HG02623 (cell line): Measurements from ENCODE around the gene RAD18.

ENCODE experiments used
- ATAC-seq: cut with Tn5 transposase; IDR thresholded peaks from one replicate; pipeline ENCODE4 v1.9.1; 2021; ENCODE audit warnings: moderate library complexity; ENCODE audit not compliant: unreplicated experiment

RAD18 gene

GRCh38 chr3:8985876-8986275 lies 22.6 kb upstream of the RAD18 start:
- no peak for ATAC-seq

DNA sequence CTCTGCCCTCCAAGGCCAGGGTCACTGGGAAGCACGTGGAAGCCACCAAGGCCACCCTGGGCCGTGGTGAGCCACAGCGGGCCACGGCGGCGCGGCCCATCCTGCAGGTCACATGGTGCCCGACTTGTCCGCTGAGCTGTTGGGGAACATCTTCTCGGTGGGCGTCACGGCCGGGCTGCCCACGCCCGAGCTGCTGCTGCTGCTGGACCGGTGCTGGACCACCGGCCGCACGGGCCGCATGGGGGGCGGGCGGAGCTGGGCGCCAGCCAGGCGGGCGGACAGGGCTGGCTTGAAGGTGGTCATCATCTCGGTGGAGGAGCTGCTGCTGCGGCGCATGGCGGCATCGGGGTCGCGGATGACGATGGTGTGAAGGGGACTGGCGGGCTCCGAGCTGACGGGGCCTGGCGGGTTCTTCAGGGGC lies 22.1 kb upstream of the RAD18 start:
- ATAC-seq = no peak

GRCh38 chr3:8984526-8984925 lies 21.3 kb upstream of the RAD18 start:
- ATAC-seq = no peak

DNA sequence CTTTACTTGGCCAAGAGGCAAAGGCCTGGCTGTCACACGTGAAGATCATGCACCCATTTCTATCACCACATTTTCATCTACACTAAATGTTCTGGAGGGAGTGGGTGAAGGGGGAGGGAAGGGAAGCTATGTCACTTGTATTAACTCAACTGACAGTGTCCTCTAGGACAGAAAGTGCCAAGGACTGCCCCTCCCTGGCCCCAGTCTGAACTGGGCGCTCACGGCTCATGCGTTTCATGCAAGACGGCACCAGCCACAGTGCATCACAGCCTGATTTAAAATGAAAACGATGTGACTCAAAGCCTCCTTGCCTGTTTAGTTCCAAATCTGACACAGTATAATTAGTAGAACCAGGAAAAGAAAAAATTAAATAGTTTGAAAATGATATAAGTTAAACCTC lies 20.8 kb upstream of the RAD18 start:
- no peak for ATAC-seq

- no peak for ATAC-seq
These were observed 20.3 kb upstream of the RAD18 start for GRCh38 chr3:8983591-8983990.

DNA sequence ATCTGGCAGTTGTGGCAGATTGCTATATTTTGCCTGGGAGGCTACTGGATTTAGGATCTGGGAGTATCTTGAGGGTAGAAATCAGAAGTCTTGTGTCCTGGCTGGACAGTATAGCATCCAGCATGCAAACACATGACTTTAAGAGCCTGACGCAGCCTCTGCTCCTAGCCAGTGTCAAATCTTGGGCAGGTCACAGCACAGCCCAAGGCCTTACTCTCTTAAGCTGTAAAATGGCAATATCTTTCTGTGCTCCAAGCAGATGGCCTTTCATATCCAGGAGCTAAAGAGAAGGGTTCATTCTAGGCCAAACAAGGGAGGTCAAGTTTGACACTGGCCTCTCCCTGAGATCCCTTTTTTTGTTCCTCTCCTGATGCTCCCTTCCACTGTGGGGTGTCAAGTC lies 19.8 kb upstream of the RAD18 start:
- ATAC-seq = no peak

GRCh38 chr3:8982509-8982908 lies 19.2 kb upstream of the RAD18 start:
- ATAC-seq = no peak

GRCh38 chr3:8981700-8982099 lies 18.4 kb upstream of the RAD18 start:
- ATAC-seq = no peak

DNA sequence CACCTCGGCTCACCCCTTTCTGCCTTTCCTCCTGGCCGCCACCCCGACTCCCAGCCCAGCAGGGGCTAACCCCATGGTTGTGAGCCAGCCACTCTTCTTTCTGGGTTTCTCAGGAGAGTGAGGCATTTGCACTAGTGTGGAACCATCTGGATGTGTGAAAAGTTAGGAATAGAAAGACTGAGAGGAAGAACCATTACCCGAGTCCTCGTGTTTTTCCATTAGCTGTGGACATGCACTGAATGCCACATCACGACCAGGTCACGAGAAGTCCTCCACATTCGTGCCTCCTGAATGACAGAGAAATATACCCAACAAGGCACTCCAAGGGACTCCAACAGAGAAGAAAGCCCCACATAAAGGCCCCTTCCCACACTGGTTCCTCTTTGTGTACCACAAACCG lies 18.0 kb upstream of the RAD18 start:
- ATAC-seq = no peak

GRCh38 chr3:8980756-8981257 lies 17.5 kb upstream of the RAD18 start:
- no peak for ATAC-seq

- no peak for ATAC-seq
These were observed 16.0 kb upstream of the RAD18 start for GRCh38 chr3:8979262-8979661.

DNA sequence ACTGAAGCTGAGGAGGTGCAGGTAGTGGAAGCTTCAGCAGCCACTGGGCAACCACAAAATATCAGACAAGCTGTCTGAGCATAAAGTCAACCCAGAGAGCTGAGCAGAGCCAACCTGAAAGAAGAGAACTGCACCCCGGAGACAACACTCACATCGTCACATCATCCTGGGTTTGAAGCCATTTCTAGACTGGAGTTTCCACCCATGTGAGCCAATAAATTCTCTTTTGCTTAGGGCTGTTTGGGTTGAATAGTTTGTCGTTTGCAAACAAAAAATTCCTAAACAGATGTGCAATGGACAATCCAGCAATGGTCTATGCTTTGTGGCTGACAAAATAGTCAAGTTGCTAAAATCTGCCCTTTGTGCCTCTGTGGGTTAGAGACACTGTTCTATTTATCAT lies 15.3 kb upstream of the RAD18 start:
- no peak for ATAC-seq

GRCh38 chr3:8976540-8977182 lies 13.4 kb upstream of the RAD18 start:
- no peak for ATAC-seq

DNA sequence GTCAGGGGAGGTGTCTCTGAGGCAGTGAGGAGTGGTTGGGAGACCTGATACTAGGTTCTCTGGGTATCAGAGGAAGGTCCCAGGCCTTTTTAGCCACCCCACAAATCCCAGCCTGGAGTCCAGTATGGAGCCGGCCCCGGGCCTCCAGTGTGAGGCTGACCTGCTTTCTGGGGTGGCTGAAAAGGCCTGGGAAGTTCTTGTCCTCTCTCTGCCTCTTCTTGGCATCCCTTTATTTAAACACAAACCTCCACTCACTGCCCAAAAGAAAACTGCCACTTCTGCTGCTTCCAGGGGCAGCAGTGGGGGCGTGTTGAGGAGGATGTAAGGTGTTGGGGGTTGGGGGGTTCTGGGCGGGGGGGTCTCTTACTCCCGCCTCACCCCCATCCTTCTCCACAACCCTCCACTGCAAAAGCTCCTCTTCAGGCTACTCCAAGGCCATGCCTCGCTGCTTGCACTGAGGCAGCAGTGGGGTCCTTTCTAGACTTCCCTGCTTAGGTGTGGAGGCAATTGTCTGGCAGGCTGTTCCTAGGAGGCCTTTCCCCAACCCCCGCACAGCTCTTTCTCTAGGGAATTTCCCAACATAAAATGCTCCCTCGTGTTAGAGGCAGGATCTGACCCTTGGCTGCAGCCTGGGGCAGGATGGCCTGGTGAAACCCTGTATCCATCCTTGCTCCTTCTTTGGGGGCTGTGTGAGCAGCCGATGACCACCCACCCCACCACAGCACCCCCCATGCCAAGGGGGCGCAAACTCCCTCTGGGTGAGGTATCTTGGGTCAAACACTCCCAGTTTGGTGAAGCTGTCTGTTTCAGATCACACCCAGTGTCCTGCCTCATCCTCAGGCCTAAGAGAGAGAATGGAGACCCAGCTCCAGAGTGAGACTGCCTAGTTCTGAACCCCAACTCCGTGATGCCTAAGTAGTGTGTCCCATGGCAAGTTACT lies 12.1 kb upstream of the RAD18 start:
- no peak for ATAC-seq

- no peak for ATAC-seq
These were observed 11.2 kb upstream of the RAD18 start for GRCh38 chr3:8974458-8974857.

- no peak for ATAC-seq
These were observed 9.4 kb upstream of the RAD18 start for GRCh38 chr3:8972639-8973038.

- peak; percentile 60 for ATAC-seq
These were observed 7.8 kb upstream of the RAD18 start for GRCh38 chr3:8970971-8971589.

DNA sequence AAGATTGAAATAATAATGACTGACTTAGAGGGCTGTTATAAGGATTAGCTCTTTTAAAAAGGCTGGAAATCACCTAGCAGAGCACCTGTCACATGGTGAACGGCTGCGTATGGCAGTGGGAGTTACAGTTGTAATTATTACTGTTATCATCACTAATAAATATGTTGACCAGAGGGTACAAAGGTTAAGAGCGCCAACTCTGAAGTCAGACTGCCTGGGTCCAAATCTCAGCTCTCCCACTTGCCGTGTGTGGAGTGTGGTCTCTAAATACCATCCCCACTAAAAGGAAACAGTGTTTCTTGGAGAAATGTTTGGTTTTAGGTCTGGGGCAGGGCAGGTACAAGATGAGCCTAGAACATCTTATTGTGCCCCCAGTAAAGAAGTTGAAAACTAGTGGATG lies 6.0 kb upstream of the RAD18 start:
- no peak for ATAC-seq

DNA sequence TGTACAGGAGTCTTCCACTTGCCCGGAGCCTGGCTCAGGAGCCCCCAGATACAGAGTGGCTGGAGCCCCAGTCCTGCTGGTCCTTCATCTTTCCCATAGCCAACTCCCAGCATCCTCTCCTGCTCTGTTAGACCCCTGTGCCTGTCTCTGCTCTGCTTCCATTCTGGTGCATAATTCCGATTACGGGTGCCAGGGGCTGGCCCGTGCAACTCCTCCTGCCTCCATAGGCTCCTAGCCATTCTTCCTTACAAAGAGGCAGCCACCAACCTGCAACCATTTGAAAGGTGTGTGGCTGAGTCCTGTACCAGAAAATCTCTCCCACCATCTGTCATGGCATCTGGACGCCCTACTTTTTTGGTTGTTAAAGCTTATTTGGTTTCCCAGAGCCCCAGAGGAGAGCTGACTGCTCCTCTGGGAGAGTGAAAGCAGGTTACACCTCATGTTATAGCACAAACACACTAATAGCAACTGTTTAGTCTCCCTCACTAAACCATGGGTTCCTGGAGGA lies 5.2 kb upstream of the RAD18 start:
- no peak for ATAC-seq

- no peak for ATAC-seq
These were observed 4.3 kb upstream of the RAD18 start for GRCh38 chr3:8967553-8967952.

DNA sequence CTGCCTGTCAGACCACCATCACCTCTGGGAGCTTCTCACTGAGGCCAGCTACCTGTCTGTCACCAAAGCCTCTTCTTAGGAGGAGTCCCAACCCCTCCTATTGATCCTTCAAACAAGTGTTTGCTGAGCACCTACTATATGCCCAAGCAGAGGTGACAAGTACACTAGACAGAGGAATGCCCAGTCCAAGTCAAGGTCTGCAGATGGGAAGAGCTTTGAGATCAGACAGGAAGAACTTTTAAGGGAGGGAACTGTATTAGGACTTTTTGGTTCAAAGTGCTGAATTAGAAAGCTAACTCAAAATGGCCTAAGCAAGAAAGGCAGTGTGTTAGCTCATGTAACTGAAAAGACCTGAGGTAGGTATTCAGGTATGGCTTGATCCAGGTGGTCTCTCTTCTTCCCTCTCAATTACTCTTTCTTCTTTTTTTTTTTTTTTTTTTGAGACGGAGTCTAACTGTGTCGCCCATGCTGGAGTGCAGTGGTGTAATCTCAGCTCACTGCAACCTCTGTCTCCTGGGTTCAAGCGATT lies 3.6 kb upstream of the RAD18 start:
- ATAC-seq = no peak
